WERI-Rb-1 (cell line): Measurements from ENCODE around the gene XCR1.

Source experiments
- DNase-seq: peaks from one replicate; pipeline ENCODE4 v3.0.0-alpha.2; 2020
- H3K27ac ChIP-seq: fragments of 250-450 bp; sonication (Bioruptor Pico); 2 replicates; pipeline ENCODE4 v1.5.1; 2020; ENCODE audit warnings: mild to moderate bottlenecking, moderate library complexity
- H3K27me3 ChIP-seq: fragments of 250-450 bp; sonication (Bioruptor Pico); 2 replicates; pipeline ENCODE4 v1.5.1; 2021; ENCODE audit warnings: mild to moderate bottlenecking, low read depth, moderate library complexity; ENCODE audit not compliant: insufficient read depth, severe bottlenecking
- H3K36me3 ChIP-seq: fragments of 250-450 bp; sonication (Bioruptor Pico); 2 replicates; pipeline ENCODE4 v1.5.1; 2020; ENCODE audit warnings: mild to moderate bottlenecking, moderate library complexity
- H3K4me3 ChIP-seq: 2 replicates; pipeline ENCODE4 v1.5.1; 2011; ENCODE audit warnings: low read depth, mild to moderate bottlenecking, control low read depth, low read length
- H3K9me3 ChIP-seq: fragments of 250-450 bp; sonication (Bioruptor Pico); 2 replicates; pipeline ENCODE4 v1.5.1; 2021; ENCODE audit warnings: mild to moderate bottlenecking, moderate library complexity; ENCODE audit not compliant: severe bottlenecking
- TF ChIP-seq, protein P1 (sequence below): IDR thresholded peaks from 2 replicates; pipeline ENCODE4 v1.5.1; 2011; ENCODE audit warnings: low read depth, mild to moderate bottlenecking, control low read depth, inconsistent platforms, low read length

The XCR1 gene

DNA sequence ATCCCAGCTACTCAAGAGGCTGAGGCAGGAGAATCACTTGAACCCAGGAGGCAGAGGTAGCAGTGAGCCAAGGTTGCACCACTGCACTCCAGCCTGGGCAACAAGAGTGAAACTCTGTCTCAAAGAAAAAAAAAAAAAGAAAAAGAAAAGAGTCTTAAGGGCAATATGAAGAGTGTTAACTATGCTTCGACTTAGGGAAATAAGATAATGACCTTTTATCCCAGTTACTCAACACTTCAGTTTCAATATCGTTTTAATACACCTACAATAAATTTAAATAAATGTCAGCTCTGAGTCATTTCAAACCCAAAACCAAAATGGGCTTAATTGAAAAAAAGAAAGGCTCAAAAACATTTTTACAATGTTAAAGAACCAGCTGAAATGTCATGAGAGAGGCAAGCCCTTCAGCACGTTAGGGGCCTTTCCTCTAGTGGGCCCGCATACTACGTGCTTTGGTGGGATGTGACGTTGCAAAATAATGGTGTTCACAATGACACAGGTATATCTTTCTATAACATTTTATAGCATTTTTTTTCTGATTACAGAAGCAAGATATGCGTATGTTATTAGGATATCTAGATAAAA is 47.0 kb downstream of the XCR1 start:
- TF ChIP-seq, protein P1, sequence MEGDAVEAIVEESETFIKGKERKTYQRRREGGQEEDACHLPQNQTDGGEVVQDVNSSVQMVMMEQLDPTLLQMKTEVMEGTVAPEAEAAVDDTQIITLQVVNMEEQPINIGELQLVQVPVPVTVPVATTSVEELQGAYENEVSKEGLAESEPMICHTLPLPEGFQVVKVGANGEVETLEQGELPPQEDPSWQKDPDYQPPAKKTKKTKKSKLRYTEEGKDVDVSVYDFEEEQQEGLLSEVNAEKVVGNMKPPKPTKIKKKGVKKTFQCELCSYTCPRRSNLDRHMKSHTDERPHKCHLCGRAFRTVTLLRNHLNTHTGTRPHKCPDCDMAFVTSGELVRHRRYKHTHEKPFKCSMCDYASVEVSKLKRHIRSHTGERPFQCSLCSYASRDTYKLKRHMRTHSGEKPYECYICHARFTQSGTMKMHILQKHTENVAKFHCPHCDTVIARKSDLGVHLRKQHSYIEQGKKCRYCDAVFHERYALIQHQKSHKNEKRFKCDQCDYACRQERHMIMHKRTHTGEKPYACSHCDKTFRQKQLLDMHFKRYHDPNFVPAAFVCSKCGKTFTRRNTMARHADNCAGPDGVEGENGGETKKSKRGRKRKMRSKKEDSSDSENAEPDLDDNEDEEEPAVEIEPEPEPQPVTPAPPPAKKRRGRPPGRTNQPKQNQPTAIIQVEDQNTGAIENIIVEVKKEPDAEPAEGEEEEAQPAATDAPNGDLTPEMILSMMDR: no peak
- no peak for DNase-seq
- Histone ChIP-seq H3K9me3 (no peaks in the 10 kb centered on the region), H3K27ac (no peak overlapping the region), H3K36me3 (peaks cover 86% of the 10 kb centered on the region), H3K27me3 (no peaks in the 10 kb centered on the region), H3K4me3 (no peak overlapping the region)

- Histone ChIP-seq H3K36me3 (peaks cover 87% of the 10 kb centered on the region), H3K4me3 (no peak overlapping the region), H3K27ac (no peak overlapping the region), H3K27me3 (no peaks in the 10 kb centered on the region), H3K9me3 (no peaks in the 10 kb centered on the region)
- TF ChIP-seq, protein P1: no peak
- no peak for DNase-seq
These were observed 47.9 kb downstream of the XCR1 start for GRCh38 chr3:45979378-45979777.

- DNase-seq: no peak
- Histone ChIP-seq H3K27ac (no peak overlapping the region), H3K4me3 (no peak overlapping the region), H3K27me3 (no peaks in the 10 kb centered on the region), H3K9me3 (no peaks in the 10 kb centered on the region), H3K36me3 (peaks cover 83% of the 10 kb centered on the region)
- TF ChIP-seq, protein P1: no peak
These were observed 49.1 kb downstream of the XCR1 start for GRCh38 chr3:45978006-45978761.

DNA sequence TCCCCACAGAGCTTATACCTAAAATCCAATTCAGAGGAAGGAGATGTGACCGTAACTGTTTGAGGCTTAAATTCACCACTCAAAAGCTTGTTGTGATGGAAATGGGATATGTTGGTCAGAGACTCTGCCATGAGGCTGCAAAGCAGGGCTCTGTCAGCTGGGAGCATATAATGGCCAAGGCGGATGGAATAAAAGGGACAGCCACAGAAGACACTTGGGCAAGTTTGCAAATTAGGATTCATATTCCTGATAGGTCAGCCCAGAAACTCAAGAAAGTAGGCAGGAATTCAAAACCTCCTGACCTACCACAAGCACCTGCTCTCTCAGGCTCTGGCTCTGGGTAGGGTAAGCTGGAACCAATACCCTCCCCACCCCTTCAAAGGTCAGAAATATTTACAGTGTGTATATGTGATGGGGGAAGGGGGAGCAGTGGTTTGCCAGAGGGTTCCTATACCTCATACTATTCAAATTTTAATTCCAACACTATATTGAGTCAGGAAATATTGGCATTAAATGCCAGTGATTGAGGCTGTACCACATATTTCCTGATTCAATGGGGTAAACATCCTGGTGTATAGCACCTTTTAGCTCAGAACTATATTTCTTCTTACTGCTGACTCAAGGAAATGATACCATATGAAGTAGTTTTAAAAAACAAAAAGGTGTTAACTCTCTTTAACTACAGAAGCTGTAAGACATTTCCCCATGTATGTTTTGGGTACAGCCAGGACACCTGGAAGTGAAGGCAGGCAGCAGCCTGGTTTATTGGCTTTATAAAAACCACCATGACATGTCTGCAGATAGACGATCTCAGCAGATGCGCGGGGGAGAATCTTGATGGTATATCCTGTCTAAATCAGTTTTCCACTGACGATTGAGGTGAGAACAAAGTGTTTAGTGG is 50.8 kb downstream of the XCR1 start:
- Histone ChIP-seq H3K4me3 (no peak overlapping the region), H3K9me3 (no peaks in the 10 kb centered on the region), H3K36me3 (peaks cover 85% of the 10 kb centered on the region), H3K27me3 (no peaks in the 10 kb centered on the region), H3K27ac (no peak overlapping the region)
- no peak for DNase-seq
- TF ChIP-seq, protein P1: no peak

- no peaks in the 10 kb centered on the region for H3K9me3 ChIP-seq
- DNase-seq: no peak
- TF ChIP-seq, protein P1: no peak
- no peak overlapping the region for H3K27ac ChIP-seq
- no peaks in the 10 kb centered on the region for H3K27me3 ChIP-seq
- H3K36me3 ChIP-seq: peaks cover 79% of the 10 kb centered on the region
- H3K4me3 ChIP-seq: no peak overlapping the region
These were observed 51.6 kb downstream of the XCR1 start for GRCh38 chr3:45975686-45976085.
